Lower leg skin (tissue), 3 donors: ENCODE measurements around the gene PDP2.

ENCODE experiments used
- CTCF ChIP-seq, 3 donors: fragments of 450-650 bp; IDR thresholded peaks; one replicate each; pipeline ENCODE4 v1.5.1; 2016; ENCODE audit warnings: antibody characterized with exemption in 3 of 3, mild to moderate bottlenecking in 3 of 3, moderate library complexity in 2 of 3
- POLR2A ChIP-seq, 2 donors: fragments of 450-650 bp; IDR thresholded peaks; one replicate each; pipeline ENCODE4 v1.6.1; 2016 to 2017; ENCODE audit warnings: antibody characterized with exemption in 2 of 2, mild to moderate bottlenecking in 1 of 2, moderate library complexity in 1 of 2

GRCh38 chr16:66894948-66895688 lies 14.8 kb downstream of the PDP2 start:
- TF ChIP-seq CTCF (IDR thresholded peaks at IDR 0.05) = peak in 1 of 3 donors; percentile 37
- TF ChIP-seq POLR2A (IDR thresholded peaks at IDR 0.05) = no peak
